Measurements from ENCODE around the gene EIF4ENIF1.
"Not testable (repeated sequence)": the region's sequence is repeated elsewhere in the genome, so short reads cannot be mapped to it uniquely, and the experiment has no call there.

EIF4ENIF1 gene

DNA sequence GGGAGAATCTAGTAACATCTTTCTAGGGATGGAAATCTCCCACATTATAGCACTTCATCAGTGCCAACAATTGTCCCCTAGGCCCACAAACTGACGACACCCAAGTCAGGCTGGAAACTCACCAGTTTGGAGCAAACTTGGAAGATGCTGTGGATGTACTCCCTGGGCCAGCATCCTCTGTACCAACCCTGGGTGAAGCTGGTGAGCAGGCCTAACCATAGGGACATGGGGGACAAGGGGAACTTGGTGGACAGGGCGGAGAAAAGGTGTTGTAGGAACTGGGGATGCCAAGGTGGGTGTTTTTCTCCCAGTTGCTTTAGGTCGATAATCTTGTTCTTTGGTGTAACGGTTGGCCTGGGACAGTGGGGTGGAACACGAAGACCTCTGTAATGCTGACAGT lies 48.0 kb downstream of the EIF4ENIF1 start:
- no peak for DNase-seq

GRCh38 chr22:31440681-31441080 lies 49.0 kb downstream of the EIF4ENIF1 start:
- no peak for DNase-seq

DNA sequence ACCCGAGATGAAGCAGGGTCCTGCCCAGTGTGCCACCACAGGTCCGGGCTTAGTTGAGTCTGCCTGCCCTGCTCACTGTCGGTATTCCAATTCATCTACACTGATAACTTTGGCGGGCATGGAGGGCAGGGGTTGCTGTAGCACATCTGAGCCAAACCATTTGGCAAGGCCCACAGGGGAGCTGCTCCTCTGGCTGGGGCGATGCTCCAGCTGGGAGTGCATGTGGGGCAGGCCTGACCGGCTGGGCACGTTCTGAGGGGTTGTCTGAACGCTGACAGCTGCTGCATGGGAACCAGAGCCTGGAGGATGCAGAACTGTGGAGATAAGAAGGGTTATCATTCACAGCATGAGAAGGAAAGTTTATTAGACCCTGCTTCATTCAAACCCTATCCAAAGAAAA lies 49.8 kb downstream of the EIF4ENIF1 start:
- DNase-seq = no peak

DNA sequence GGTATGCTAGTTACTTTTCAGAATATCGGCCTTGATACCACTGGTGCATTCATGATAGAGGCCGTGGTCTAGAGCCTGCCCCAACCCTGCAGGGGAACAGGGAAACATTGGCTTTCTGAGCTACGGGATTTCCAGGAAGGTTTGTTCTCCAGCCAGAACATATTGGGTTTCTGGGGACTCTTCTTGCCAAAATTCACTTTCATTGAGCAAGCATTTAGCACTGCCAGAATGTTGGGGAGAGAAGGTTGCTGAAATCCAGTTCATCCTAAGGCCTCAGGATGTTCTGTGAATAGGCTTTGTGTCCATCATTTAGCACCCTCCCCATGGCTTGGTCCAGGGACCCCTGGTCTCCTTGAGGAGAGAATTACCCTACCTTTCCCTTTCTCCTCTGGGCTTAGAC lies 53.5 kb downstream of the EIF4ENIF1 start:
- no peak for DNase-seq

DNA sequence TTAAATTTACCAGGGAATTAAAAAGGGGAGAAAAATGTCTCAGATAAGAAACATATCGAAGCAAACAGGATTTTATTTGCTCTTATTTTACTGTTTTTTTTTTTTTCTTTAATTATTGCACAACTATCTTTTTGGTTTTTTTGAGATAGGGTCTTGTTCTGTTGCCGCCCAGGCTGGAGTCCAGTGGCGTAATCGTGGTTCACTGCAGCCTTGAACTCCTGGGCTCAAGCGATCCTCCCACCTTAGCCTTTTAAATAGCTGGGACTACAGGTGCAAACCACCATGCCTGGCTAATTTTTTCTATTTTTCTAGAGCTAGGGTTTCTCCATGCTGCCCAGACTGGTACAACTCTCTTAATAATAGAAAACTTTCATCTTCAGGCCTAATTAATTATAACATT lies 57.7 kb downstream of the EIF4ENIF1 start:
- DNase-seq = no peak

DNA sequence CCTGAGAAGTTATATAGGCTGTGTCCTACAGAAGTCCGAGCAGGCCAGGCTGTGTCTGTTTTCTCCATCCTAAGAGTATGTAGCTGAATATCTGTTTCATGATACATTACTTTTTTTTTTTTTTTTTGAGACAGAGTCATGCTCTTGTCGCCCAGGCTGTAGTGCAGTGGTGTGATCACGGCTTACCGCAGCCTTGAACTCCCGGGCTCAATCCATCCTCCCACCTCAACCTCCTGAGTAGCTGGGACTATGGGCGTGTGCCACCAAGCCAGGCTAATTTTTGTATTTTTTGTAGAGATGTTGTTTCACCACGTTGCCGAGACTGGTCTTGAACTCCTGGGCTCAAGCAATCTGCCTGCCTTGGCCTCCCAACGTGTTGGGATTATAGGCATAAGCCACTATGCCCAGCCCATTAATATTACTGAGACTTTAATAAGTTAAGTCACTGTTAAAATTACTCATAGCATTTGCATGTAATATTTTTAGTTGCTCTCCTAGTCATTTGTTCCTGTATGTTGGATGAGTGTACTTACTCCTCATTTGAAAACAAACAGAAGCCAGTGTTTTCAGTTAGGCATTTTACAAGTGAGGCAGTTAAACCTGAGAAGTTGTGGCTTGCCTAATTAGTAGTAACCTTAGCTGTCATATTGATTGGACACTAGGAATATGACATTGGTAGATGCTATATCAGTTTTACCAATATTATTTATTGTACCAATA lies 64.2 kb downstream of the EIF4ENIF1 start:
- DNase-seq = no peak

GRCh38 chr22:31402350-31402749 lies 87.3 kb downstream of the EIF4ENIF1 start:
- not testable (repeated sequence) for DNase-seq

- DNase-seq = no peak
These were observed 89.6 kb downstream of the EIF4ENIF1 start for GRCh38 chr22:31400023-31400397.

GRCh38 chr22:31399211-31400022 lies 90.2 kb downstream of the EIF4ENIF1 start, which contains the start of gene DRG1:
TSS of gene DRG1 (plus strand) at chr22:31399604. CDS start at chr22:31399684, 80 bp downstream.
- peak; percentile 96 for DNase-seq

DNA sequence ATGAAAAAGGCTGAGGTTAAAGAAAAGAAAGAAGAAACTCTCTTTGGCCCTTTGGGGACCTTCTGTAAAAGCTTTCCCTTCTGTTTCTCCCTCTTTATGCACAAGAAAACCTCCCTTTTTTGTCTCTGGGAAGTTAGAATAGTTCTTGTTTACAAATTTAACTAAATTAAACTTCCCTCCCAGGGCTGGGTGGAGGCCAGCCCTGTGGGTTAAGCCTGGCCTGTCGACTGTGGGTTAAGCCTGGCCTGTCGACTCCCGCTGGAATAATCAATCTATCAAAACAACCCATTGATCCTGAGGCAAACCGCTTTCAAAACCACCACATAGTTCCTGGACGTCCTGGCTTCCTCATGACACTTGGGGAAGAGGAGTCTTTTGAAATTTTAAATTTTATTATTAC lies 91.4 kb downstream of the EIF4ENIF1 start:
- no peak for DNase-seq

GRCh38 chr22:31394326-31394725 lies 95.3 kb downstream of the EIF4ENIF1 start:
- no peak for DNase-seq

DNA sequence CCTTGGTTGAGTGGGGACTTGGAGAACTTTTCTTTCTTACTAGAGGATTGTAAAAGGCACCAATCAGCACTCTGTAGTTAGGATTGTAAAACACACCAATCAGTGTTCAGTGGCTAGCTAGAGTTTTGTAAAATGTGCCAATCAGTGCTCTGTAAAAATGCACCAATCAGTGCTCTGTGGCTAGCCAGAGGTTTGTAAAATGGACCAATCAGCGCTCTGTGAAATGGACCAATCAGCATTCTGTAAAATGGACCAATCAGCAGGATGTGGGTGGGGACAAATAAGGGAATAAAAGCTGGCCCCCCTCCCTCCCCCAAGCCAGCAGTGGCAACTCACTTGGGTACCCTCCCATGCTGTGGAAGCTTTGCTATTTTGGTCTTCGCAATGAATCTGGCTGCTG lies 95.7 kb downstream of the EIF4ENIF1 start:
- peak; percentile 3 to 7 for DNase-seq
